Motor neuron (in vitro differentiated cells): ENCODE results near the gene SHISA5. TPM values are rescaled to one million over a fixed set of nuclear protein-coding genes. Genes with fewer than 3 reads are reported as not detected.
"Not testable (repeated sequence)": the region's sequence is repeated elsewhere in the genome, so short reads cannot be mapped to it uniquely, and the experiment has no call there.

ENCODE experiments used
- ATAC-seq, 8 experiments: fragments of 200-7000 bp; cut with Tn5 transposase; replicated peaks in 6 of 8; 2 replicates each; pipeline ENCODE4 v1.8.0; 2021; ENCODE audit warnings: mild to moderate bottlenecking in 8 of 8, moderate library complexity in 8 of 8
- H3K27ac ChIP-seq, 2 donors: fragments of 250-450 bp; sonication (Bioruptor Pico); 2 replicates each; pipeline ENCODE4 v1.9.0; 2021; ENCODE audit warnings: antibody characterized with exemption in 2 of 2, mild to moderate bottlenecking in 2 of 2, moderate library complexity in 1 of 2
- H3K4me1 ChIP-seq, 2 donors: fragments of 250-450 bp; sonication (Bioruptor Pico); replicated peaks in 1 of 2; 2 replicates each; pipeline ENCODE4 v1.6.1; 2021; ENCODE audit warnings: antibody characterized with exemption in 2 of 2, mild to moderate bottlenecking in 2 of 2, moderate library complexity in 1 of 2
- H3K4me3 ChIP-seq, 5 donors: fragments of 250-450 bp; sonication (Bioruptor Pico); 2 replicates each; pipeline ENCODE4 v1.9.0; 2021; ENCODE audit warnings: antibody characterized with exemption in 5 of 5, mild to moderate bottlenecking in 5 of 5, moderate library complexity in 4 of 5
- WGBS, 10 experiments: fragments of 450-650 bp; shearing (Covaris generic); methylation state at CpG; one replicate each; pipeline ENCODE4 v1.0.0; 2022; 5-methylcytosine and 5-hydroxymethylcytosine counted together
- in situ Hi-C, 9 experiments: fragments of 400-800 bp; cut with MboI; loops; one replicate each; pipeline ENCODE4 v1.15.0; 2021; ENCODE audit warnings: low sequenced_read_pairs in 9 of 9, low pct_unique_long_range_greater_than_20kb in 2 of 9; ENCODE audit not compliant: unreplicated experiment in 9 of 9
- total RNA-seq, 8 experiments: library from RNA; unstranded; fragments of 300-600 nt; gene quantifications; 2 replicates each; pipeline versions ENCODE4 v1.2.3 to v1.2.4, GENCODE V29; 2022

Gene SHISA5, protein sequence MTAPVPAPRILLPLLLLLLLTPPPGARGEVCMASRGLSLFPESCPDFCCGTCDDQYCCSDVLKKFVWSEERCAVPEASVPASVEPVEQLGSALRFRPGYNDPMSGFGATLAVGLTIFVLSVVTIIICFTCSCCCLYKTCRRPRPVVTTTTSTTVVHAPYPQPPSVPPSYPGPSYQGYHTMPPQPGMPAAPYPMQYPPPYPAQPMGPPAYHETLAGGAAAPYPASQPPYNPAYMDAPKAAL
- 100 to 1,000 TPM in 2 of 8 experiments, 10 to 100 TPM in 6; 70.4 to 252 (median 93.4) TPM for total RNA-seq

DNA sequence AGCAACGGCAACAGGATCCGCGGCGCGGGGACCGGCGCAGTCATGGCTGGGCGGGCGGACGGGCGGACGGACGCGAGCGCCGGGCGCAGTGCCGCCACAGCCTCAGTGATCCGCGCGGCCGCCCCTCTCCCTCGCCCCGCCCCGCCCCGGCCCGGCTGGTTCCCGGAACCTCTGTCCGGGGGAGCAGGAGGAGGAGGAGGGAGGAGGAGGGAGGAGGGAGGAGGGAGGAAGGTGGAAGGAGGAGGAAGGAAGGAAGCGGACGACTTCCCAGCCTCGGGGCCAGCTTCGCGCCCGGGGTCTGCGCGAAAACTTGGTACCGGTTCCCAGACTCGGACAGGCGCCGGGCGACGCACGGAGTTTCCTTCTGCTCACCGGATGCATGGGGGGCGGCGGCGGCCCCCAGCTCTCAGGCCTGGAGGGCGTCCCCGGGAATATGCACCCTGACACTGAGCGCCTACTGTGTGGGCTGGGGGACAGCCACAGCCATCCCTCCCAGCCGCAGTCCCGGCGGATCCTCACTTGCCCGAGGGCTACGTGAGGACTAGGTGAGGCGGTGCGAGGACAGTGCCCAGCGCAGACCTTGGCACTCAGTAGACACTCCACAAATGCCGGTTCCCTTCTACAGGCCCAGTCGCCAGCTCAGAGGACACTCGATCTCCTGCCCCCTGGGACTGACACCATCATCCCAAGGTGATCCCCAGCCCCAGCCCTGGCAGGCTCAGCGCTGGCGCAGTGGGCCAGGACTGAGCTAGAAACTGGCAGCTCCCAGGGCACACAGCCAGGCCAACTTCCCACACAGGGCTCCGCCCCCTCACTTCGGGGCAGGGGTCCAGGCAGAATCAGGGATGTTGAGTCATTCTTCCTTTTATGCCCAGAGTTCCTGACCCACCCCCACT is at the start of gene SHISA5:
TSS of gene SHISA5 (minus strand) at position 124 of the 896 bp plus-strand sequence. CDS start at position 44, 80 bp downstream.
- WGBS, 10 experiments: 38% methylated on average over 3 of the region's 66 CpGs; no CpG with 5 or more reads in 9 of the 10 experiments
- Histone ChIP-seq H3K4me1 (peaks cover 0 to 11% of the 10 kb centered on the region in 2 donors), H3K4me3 (peak within 1 kb of the TSS; percentile 36 to 52 (median 47)), H3K27ac (peak within 1 kb of the TSS in 1 of 2 donors; percentile 13)
- in situ Hi-C loops: no loop called here
- ATAC-seq: peak; percentile 60 to 76 (median 70)

DNA sequence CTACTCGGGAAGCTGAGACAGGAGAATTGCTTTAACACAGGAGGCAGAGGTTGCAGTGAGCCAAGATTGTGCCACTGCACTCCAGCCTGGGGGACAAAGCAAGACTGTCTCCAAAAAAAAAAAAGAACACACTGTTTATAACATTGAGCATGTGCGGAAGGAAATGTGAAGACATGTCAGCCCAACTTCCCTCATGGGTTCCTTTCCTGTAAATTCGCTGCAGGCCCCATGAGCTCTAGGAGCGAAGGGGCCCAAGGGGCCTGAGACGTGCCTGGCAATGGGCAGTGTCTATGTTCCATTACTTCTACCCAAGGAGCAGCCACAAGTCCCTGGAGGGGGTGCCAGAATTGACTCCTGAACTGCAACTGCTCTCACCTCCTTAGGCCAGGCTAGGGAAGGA is 49.4 kb upstream of the SHISA5 start:
- no peak for ATAC-seq
- 88 to 100% (median 100%) methylated on average over 1 to 3 of the region's 5 CpGs; no CpG with 5 or more reads in 5 of the 10 experiments for WGBS, 10 experiments
- Histone ChIP-seq H3K4me3 (no peak overlapping the region), H3K4me1 (peaks cover 22 to 32% of the 10 kb centered on the region in 2 donors), H3K27ac (no peak overlapping the region)
- in situ Hi-C loops: no loop called here

DNA sequence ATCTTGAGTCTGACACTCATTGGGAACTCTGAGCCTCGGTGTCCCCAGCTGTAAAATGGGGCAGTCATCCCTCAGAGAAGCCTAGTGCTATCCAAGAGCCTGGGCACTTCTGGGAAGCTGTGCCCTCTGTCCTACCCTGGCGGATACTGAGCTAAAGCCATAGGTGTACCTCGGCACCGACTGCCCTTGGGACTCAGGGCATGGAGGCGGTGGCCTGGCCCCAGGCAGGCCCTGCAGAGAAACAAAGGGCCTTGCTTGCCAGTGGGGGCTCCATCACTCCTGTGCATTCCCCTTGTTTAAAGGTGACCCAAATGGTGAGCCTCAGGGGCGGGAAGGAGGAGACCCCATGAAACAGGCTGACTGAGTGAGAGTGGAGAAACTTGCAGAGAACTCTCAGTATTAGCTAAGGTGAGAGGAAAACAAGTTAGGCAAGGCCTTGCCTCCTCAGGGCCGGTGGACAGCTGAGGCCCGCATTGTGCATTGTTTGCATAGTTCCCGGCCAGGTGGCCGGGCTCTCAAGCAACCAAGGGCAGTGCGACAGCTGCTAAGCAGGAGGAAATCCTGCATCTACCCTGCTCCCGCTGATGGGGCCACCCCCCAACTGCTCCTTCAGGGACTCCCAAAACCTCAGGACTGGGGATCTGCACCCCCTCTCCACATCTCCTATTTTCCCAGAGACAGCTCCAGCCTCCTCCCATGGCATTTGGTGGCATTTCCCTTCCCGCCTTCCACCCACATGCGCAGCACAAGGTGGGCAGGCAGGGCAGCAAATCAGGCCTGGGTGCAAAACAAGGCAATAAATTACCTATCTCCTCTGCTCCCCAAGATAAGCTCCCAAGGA is 48.4 kb upstream of the SHISA5 start:
- WGBS, 10 experiments: 50 to 100% (median 80%) methylated on average over 1 to 8 of the region's 14 CpGs; no CpG with 5 or more reads in 3 of the 10 experiments
- Histone ChIP-seq H3K4me1 (peaks cover 12 to 23% of the 10 kb centered on the region in 2 donors), H3K27ac (no peak overlapping the region), H3K4me3 (no peak overlapping the region)
- in situ Hi-C loops: no loop called here
- ATAC-seq: no peak

DNA sequence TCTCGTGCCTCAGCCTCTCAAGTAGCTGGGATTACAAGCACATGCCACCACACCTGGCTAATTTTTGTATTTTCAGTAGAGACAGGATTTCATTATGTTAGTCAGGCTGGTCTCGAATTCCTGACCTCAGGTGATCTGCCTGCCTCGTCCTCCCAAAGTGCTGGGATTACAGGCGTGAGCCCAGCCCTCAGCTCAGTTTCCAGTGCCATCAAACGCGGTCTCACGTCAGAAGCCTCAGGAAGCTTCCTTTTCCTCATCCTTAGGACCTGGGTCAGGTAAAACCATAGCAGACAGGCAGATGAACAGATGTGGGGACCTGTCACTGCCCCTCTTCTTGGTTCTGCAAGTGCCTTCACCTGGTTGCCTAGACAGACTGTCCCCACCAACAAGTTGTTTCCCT is 47.7 kb upstream of the SHISA5 start:
- H3K27ac ChIP-seq, H3K4me3 ChIP-seq, in situ Hi-C loops, ATAC-seq: not testable (repeated sequence)
- whole genome bisulfite sequencing, 10 experiments: 100% methylated on average over 2 of the region's 7 CpGs; no CpG with 5 or more reads in 9 of the 10 experiments
- peaks cover 12 to 23% of the 10 kb centered on the region in 2 donors for H3K4me1 ChIP-seq

DNA sequence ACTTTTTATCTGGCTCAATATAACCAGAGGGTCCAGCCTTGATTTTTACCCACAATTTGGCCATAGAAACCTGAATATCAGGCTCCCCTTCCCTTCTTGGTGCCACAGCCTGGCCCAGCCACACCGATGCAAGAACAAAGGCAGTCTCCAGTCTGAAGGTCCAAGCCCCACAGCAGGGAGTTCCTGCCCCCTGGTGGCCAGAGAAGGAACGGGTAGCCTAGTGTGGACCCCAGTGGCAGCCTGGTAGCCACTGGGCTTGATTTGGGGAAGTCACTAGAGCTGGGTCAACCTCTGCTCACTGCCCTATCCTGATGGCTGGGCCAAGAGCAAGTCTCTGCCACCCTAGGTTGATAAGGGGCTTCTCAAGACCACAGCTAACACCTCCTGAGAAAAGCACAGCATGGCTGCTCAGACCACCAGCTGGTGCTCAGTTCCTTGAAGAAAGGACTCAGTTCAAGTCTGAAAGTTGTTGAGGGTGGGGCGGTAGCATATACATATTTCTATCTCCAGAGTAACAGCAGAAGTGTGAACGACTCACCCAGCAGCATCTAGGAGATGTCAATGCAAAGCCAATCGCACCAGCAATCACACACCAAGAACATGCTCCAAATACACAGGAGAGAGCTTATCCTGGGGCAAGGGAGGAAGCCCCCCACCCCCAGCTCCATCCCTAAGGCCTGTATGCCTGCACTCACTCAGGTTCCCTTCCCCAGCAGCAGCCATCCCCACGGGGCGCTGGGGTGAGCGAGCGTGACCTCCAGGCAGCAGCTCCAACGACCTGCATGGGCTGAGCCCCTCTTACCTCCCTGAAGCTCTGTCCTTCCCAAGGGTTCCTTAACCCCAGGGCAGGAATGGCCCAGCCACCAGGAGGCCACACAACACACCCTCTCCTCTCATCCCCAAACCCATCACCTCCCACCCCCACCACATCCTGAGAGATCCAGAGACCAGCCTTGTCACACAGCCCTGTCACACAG is 45.0 kb upstream of the SHISA5 start:
- H3K4me3 ChIP-seq: no peak overlapping the region
- H3K4me1 ChIP-seq: peaks cover 0 to 2% of the 10 kb centered on the region in 2 donors
- WGBS, 10 experiments: 10 to 50% (median 43%) methylated on average over 1 to 2 of the region's 10 CpGs; no CpG with 5 or more reads in 7 of the 10 experiments
- peak; percentile 78 to 97 (median 92) for ATAC-seq
- in situ Hi-C loops: loop anchor here in 1 of 9 experiments (10.0 kb wide), 1 partner anchor 84 kb away; a partner anchor contains a TSS
- H3K27ac ChIP-seq: no peak overlapping the region

DNA sequence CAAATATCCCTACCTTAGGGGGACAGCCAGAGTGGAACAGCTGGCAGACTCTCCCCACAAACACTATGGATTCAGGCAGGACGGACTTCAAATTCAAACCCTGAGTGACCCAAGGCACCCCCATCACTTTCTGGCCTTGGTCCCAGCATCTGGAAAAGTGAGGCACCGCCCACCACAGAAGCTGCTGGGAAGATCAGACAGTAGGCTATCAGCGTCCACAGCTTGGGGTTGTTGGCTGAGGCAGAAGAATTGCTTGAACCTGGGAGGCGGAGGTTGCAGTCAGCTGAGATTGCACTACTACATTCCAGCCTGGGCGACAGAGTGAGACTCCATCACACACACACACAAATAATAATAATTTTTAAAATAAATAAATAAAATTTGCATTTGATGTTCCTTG is 44.2 kb upstream of the SHISA5 start:
- WGBS, 10 experiments: 50 to 100% (median 88%) methylated on average over 2 to 3 of the region's 5 CpGs; no CpG with 5 or more reads in 7 of the 10 experiments
- Histone ChIP-seq H3K27ac (no peak overlapping the region), H3K4me1 (peaks cover 0 to 2% of the 10 kb centered on the region in 2 donors), H3K4me3 (no peak overlapping the region)
- in situ Hi-C loops: loop anchor here in 1 of 9 experiments (10.0 kb wide), 1 partner anchor 83 kb away; a partner anchor contains a TSS
- ATAC-seq: peak in 1 of 8 experiments; percentile 17

DNA sequence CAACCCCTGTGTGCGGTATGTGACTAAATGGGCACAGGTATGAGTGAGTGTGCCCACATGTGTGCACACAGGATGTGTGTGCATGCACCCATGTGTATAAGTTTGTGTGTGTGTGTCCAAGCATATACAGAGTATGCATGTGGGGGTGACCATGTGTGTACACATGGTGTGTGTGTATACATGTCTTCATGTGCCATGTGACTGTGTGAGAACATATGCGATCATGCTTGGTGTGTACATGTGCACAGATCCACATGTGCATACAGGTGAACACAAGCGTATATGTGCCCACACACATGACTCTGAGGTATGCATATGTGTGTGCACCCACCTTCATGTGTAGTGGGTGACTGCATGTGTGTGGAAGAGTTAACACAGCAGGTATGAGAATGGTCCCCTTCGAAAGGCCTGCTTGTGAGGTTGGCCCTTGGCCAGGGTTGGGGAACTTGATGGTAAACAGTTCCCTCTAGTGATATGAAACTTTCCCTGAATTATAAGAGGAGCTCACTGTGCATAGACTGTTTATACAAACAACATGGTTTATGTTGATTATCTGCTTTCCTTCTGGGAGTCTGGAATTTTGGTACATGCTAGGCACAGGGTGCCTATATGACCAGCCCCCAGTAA is 42.3 kb upstream of the SHISA5 start:
- H3K27ac ChIP-seq: no peak overlapping the region
- WGBS, 10 experiments: 17 to 100% (median 100%) methylated on average over 1 to 4 of the region's 4 CpGs; no CpG with 5 or more reads in 5 of the 10 experiments
- peaks cover 0 to 2% of the 10 kb centered on the region in 2 donors for H3K4me1 ChIP-seq
- ATAC-seq: peak in 1 of 8 experiments; percentile 6
- in situ Hi-C loops: loop anchor here in 1 of 9 experiments (10.0 kb wide), 1 partner anchor 82 kb away; a partner anchor contains a TSS
- H3K4me3 ChIP-seq: no peak overlapping the region

DNA sequence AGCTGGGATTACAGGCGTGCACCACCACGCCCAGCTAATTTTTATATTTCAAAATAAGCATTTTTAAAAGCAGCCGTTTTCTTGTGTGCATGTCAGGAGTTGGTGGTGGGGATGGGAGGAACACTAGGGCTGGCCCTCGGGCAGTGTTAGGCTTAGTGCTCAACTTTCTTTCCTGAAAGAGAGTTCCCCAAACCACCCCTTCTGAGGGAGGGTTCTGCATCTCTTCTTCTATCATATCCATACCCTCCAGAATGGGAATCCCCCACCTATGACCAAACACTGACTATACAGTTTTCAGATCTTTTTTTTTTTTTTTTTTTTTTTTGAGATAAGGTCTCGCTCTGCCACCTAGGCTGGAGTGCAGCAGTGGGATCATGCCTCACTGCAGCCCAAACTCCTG is 40.2 kb upstream of the SHISA5 start:
- Histone ChIP-seq H3K4me1 (peaks cover 0 to 2% of the 10 kb centered on the region in 2 donors), H3K27ac (no peak overlapping the region), H3K4me3 (no peak overlapping the region)
- ATAC-seq: peak in 2 of 8 experiments; percentile 15 to 31
- in situ Hi-C loops: loop anchor here in 1 of 9 experiments (10.0 kb wide), 1 partner anchor 79 kb away; a partner anchor contains a TSS
- 27 to 93% (median 75%) methylated on average over 2 to 5 of the region's 5 CpGs; no CpG with 5 or more reads in 3 of the 10 experiments for WGBS, 10 experiments

DNA sequence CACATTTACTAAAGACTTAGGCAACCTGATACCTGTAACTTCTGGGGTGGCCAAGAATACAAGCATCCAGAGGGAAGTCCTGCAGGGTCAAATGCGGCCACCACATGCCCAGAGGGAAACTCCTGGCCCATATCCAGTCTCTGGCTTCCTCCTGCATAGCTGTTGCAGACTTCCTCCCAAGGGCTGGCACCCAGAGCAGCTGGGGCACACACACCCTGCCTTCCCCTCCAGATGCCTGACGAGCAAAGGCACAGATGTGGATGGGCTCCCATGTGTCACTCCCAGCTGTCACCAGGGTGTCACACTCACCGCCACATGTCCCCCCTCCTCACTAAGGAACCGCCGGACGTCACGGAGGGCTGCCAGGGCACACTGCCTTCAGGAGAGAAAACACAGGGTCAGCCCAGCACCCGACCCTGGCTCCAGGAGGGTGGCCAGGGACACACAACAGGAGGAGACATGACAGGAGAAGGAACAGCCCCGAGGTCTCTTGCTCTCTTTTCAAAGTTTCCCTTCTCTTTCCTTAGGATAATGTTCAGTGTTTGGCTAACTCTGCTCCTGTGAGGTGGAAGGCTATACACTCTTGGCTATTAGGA is 39.4 kb upstream of the SHISA5 start:
- H3K4me1 ChIP-seq: no peaks in the 10 kb centered on the region
- H3K4me3 ChIP-seq: no peak overlapping the region
- no peak overlapping the region for H3K27ac ChIP-seq
- in situ Hi-C loops: loop anchor here in 1 of 9 experiments (10.0 kb wide), 1 partner anchor 79 kb away; a partner anchor contains a TSS
- 0 to 100% (median 46%) methylated on average over 1 to 2 of the region's 9 CpGs; no CpG with 5 or more reads in 6 of the 10 experiments for WGBS, 10 experiments
- ATAC-seq: peak in 3 of 8 experiments; percentile 35 to 75 (median 62)

DNA sequence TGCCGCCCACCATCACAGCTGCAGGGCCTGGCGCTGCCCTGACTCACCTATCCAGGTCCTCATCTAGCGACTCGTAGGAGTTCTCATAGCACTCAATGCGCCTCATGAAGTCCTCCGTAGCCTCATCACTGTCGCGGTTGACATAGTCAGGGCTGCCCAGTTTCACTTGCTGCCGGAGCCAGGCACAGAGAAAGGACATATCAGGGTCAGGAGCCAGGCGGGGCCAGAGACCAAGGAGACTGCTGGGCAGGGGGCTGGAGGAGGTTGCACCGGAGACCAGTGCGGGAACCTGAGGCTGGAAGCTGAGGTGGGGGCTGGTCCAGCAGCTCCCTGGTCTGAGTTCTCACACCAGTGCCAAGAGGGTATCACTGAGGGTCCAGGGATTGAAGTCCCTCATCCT is 34.5 kb upstream of the SHISA5 start:
- 88 to 100% (median 98%) methylated on average over 1 to 9 of the region's 12 CpGs; no CpG with 5 or more reads in 4 of the 10 experiments for WGBS, 10 experiments
- ATAC-seq: no peak
- Histone ChIP-seq H3K4me3 (no peak overlapping the region), H3K4me1 (no peaks in the 10 kb centered on the region), H3K27ac (no peak overlapping the region)
- in situ Hi-C loops: no loop called here
